Measurements from ENCODE around the gene FBXO7.
"Not testable (repeated sequence)": the region's sequence is repeated elsewhere in the genome, so short reads cannot be mapped to it uniquely, and the experiment has no call there.

Gene FBXO7

DNA sequence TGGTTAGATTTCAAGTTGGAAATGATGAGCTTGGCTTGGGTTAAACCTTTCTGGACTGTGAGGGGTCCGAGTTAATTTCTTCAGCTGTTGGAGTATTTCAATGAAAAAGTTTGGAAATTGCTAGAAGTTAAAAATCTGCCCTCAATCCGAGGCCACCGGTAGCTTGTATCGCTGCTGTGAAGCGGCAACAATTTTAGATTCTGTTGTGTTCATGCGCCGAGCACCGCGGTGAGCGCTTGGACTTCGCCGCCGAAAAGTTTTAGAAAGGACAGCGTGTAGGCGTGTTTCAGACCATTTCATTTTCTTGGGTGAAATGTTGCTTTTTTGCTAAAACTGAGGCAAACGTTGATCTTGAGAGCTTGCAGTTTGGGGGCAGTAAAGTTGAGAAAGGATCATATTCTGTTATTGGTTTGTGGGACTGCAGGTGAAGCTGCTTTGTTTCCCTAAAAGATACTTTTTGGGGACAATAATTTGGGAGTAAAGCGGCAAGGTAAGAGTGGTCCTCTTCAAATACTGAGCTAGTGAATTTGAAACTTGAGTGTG is 928 bp downstream of the FBXO7 start:
- TF ChIP-seq EZH2phosphoT487 (IDR thresholded peaks at IDR 0.05; ENCODE audit: low read depth): no peak
- TF ChIP-seq, protein P1, sequence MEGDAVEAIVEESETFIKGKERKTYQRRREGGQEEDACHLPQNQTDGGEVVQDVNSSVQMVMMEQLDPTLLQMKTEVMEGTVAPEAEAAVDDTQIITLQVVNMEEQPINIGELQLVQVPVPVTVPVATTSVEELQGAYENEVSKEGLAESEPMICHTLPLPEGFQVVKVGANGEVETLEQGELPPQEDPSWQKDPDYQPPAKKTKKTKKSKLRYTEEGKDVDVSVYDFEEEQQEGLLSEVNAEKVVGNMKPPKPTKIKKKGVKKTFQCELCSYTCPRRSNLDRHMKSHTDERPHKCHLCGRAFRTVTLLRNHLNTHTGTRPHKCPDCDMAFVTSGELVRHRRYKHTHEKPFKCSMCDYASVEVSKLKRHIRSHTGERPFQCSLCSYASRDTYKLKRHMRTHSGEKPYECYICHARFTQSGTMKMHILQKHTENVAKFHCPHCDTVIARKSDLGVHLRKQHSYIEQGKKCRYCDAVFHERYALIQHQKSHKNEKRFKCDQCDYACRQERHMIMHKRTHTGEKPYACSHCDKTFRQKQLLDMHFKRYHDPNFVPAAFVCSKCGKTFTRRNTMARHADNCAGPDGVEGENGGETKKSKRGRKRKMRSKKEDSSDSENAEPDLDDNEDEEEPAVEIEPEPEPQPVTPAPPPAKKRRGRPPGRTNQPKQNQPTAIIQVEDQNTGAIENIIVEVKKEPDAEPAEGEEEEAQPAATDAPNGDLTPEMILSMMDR (IDR thresholded peaks at IDR 0.05; ENCODE audit: low read depth, low read length): no peak
- Histone ChIP-seq H3K4me3 (ENCODE audit: low read length) (peak overlapping the region; percentile 84), H3K36me3 (replicated peaks; ENCODE audit: low read depth, low read length) (peaks cover 12% of the 10 kb centered on the region), H3K9ac (ENCODE audit: low read length) (peak overlapping the region; percentile 82), H3K4me1 (ENCODE audit: low read length) (peaks cover 30% of the 10 kb centered on the region), H3K9me3 (ENCODE audit: insufficient read depth, low read length) (no peaks in the 10 kb centered on the region), H4K20me1 (ENCODE audit: insufficient read depth, low read length) (peaks cover 44% of the 10 kb centered on the region), H2AFZ (ENCODE audit: low read depth, low read length) (0 out of 2 replicates have a peak overlapping the region, but pooled peaks have one; percentile 17), H3K27me3 (ENCODE audit: low read depth, low read length) (0 out of 2 replicates have a peak, but pooled peaks cover 8% of the 10 kb centered on the region), H3K4me2 (ENCODE audit: low read length) (peak overlapping the region; percentile 78), H3K79me2 (ENCODE audit: low read length) (peaks cover 55% of the 10 kb centered on the region), H3K27ac (ENCODE audit: low read length) (peak overlapping the region; percentile 75)

- no peaks in the 10 kb centered on the region for H3K9me3 ChIP-seq (ENCODE audit: insufficient read depth, low read length)
- peaks cover 16% of the 10 kb centered on the region for H3K36me3 ChIP-seq (replicated peaks; ENCODE audit: low read depth, low read length)
- H4K20me1 ChIP-seq (ENCODE audit: insufficient read depth, low read length): peaks cover 54% of the 10 kb centered on the region
- H3K9ac ChIP-seq (ENCODE audit: low read length): peak overlapping the region; percentile 82
- no peak overlapping the region for H3K27ac ChIP-seq (ENCODE audit: low read length)
- peak overlapping the region; percentile 78 for H3K4me2 ChIP-seq (ENCODE audit: low read length)
- no peak for TF ChIP-seq EZH2phosphoT487 (IDR thresholded peaks at IDR 0.05; ENCODE audit: low read depth)
- TF ChIP-seq, protein P1 (IDR thresholded peaks at IDR 0.05; ENCODE audit: low read depth, low read length): no peak
- peaks cover 39% of the 10 kb centered on the region for H3K4me1 ChIP-seq (ENCODE audit: low read length)
- H3K27me3 ChIP-seq (ENCODE audit: low read depth, low read length): 0 out of 2 replicates have a peak, but pooled peaks cover 3% of the 10 kb centered on the region
- H3K4me3 ChIP-seq (ENCODE audit: low read length): peak overlapping the region; percentile 84
- H3K79me2 ChIP-seq (ENCODE audit: low read length): peaks cover 65% of the 10 kb centered on the region
- no peak overlapping the region for H2AFZ ChIP-seq (ENCODE audit: low read depth, low read length)
Measured at GRCh38 chr22:32476281-32477195, 1.9 kb downstream of the FBXO7 start.

DNA sequence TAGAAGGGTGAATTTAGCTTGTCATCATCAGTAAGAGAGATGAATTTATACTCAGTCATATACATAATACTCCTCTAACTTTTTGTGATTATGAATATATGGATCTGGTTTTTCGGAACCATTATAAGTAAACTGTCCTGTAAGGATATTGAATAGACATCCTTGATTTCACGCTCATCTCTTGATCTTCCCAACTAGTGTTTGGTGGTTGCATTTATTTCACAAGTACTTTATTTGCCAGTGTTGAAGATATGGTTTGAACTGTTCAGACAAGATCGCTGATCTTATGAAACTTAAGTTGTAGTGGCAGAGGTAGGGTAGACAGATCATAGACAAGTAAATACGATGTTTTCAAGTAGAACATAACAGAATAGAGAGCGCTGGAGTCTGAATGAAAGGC is 3.0 kb downstream of the FBXO7 start:
- no peaks in the 10 kb centered on the region for H3K27me3 ChIP-seq (ENCODE audit: low read depth, low read length)
- H3K36me3 ChIP-seq (replicated peaks; ENCODE audit: low read depth, low read length): peaks cover 23% of the 10 kb centered on the region
- H3K4me2 ChIP-seq (ENCODE audit: low read length): no peak overlapping the region

DNA sequence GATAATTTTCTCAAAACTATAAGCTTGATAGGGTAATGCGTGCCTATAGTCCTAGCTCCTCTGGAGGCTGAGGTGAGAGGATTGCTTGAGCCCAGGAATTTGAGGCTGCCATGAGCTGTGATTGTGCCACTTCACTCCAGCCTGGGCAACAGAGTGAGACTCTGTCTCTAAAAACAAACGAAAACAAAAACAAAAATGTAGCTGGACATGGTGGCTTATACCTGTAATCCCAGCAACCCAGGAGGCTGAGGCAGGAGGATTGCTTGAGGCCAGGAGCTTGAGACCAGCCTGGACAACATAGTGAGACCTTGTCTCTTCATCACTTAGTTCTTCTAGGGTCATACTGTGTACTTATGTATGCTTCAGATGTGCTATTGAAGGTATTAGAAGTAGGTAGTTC is 3.9 kb downstream of the FBXO7 start:
- H3K4me2 ChIP-seq (ENCODE audit: low read length); H2AFZ ChIP-seq (ENCODE audit: low read depth, low read length); H3K9ac ChIP-seq (ENCODE audit: low read length); H3K9me3 ChIP-seq (ENCODE audit: insufficient read depth, low read length); H3K4me3 ChIP-seq (ENCODE audit: low read length); H3K27ac ChIP-seq (ENCODE audit: low read length); H3K27me3 ChIP-seq (ENCODE audit: low read depth, low read length): not testable (repeated sequence)
- H4K20me1 ChIP-seq (ENCODE audit: insufficient read depth, low read length): peaks cover 73% of the 10 kb centered on the region
- H3K4me1 ChIP-seq (ENCODE audit: low read length): peaks cover 54% of the 10 kb centered on the region
- peaks cover 23% of the 10 kb centered on the region for H3K36me3 ChIP-seq (replicated peaks; ENCODE audit: low read depth, low read length)
- peaks cover 85% of the 10 kb centered on the region for H3K79me2 ChIP-seq (ENCODE audit: low read length)

More for the DNA sequence above, 3.0 kb downstream of the FBXO7 start:
- Histone ChIP-seq H3K9me3 (ENCODE audit: insufficient read depth, low read length) (no peaks in the 10 kb centered on the region), H4K20me1 (ENCODE audit: insufficient read depth, low read length) (peaks cover 64% of the 10 kb centered on the region), H3K9ac (ENCODE audit: low read length) (no peak overlapping the region), H2AFZ (ENCODE audit: low read depth, low read length) (no peak overlapping the region), H3K79me2 (ENCODE audit: low read length) (peaks cover 75% of the 10 kb centered on the region), H3K4me3 (ENCODE audit: low read length) (no peak overlapping the region), H3K27ac (ENCODE audit: low read length) (no peak overlapping the region), H3K4me1 (ENCODE audit: low read length) (peaks cover 50% of the 10 kb centered on the region)
- no peak for TF ChIP-seq EZH2phosphoT487 (IDR thresholded peaks at IDR 0.05; ENCODE audit: low read depth)
- TF ChIP-seq, protein P1 (IDR thresholded peaks at IDR 0.05; ENCODE audit: low read depth, low read length): no peak

Data from OCI-LY3 (cell line).